Neural cell (in vitro differentiated cells): ENCODE measurements around the gene NKX2-8. TPM values are rescaled to one million over a fixed set of nuclear protein-coding genes. Genes with fewer than 3 reads are reported as not detected.

Source experiments
- H2AFZ ChIP-seq: fragments of 200-600, 300-800 bp; sonication (generic), shearing (Covaris generic); 2 replicates; pipeline ENCODE4 v1.6.0; 2014; ENCODE audit warnings: low read depth, mild to moderate bottlenecking, antibody characterized with exemption, low read length, moderate library complexity
- H3F3A ChIP-seq: fragments of 200-600 bp; shearing (Covaris generic); 2 replicates; pipeline ENCODE4 v1.6.1; 2016; ENCODE audit warnings: mild to moderate bottlenecking, moderate library complexity, mixed read lengths, antibody characterized with exemption, low read length; ENCODE audit not compliant: insufficient read depth, poor library complexity, severe bottlenecking
- H3K27ac ChIP-seq: fragments of 200-600, 300-800 bp; sonication (generic), shearing (Covaris generic); 2 replicates; pipeline ENCODE4 v1.5.1; 2014; ENCODE audit warnings: mild to moderate bottlenecking, low read length, moderate library complexity
- H3K27me3 ChIP-seq: fragments of 300-800, 200-600 bp; sonication (generic), shearing (Covaris generic); 2 replicates; pipeline ENCODE4 v1.6.0; 2014; ENCODE audit warnings: mild to moderate bottlenecking, low read depth, low read length, moderate library complexity; ENCODE audit not compliant: insufficient read depth
- H3K36me3 ChIP-seq: fragments of 300-800, 200-600 bp; sonication (generic), shearing (Covaris generic); 2 replicates; pipeline ENCODE4 v1.5.1; 2014; ENCODE audit warnings: mild to moderate bottlenecking, antibody characterized with exemption, low read length, moderate library complexity; ENCODE audit not compliant: insufficient read depth
- H3K4me2 ChIP-seq: fragments of 300-800, 200-600 bp; sonication (generic), shearing (Covaris generic); 2 replicates; pipeline ENCODE4 v1.6.0; 2014; ENCODE audit warnings: mild to moderate bottlenecking, low read length
- H3K4me3 ChIP-seq: fragments of 300-800, 200-600 bp; sonication (generic), shearing (Covaris generic); 2 replicates; pipeline ENCODE4 v1.5.1; 2014; ENCODE audit warnings: mild to moderate bottlenecking, low read length, moderate library complexity
- H3K79me2 ChIP-seq: fragments of 200-600 bp; shearing (Covaris generic); replicated peaks from 2 replicates; pipeline ENCODE4 v1.6.0; 2014; ENCODE audit warnings: mild to moderate bottlenecking, low read length, moderate library complexity; ENCODE audit not compliant: insufficient read depth
- H3K9ac ChIP-seq: fragments of 300-800, 200-600 bp; sonication (generic), shearing (Covaris generic); 2 replicates; pipeline ENCODE4 v1.6.1; 2016; ENCODE audit warnings: mild to moderate bottlenecking, low read length, mixed read lengths
- H3K9me2 ChIP-seq: fragments of 200-600 bp; shearing (Covaris generic); 2 replicates; pipeline ENCODE4 v1.6.1; 2016; ENCODE audit warnings: mild to moderate bottlenecking, low read length, mixed read lengths; ENCODE audit not compliant: insufficient read depth
- H3K9me3 ChIP-seq: fragments of 200-600, 300-800 bp; sonication (generic), shearing (Covaris generic); 2 replicates; pipeline ENCODE4 v1.6.1; 2016; ENCODE audit warnings: mild to moderate bottlenecking, mixed run types, low read length, moderate library complexity, mixed read lengths
- H4K20me1 ChIP-seq: fragments of 200-600 bp; shearing (Covaris generic); 2 replicates; pipeline ENCODE4 v1.6.1; 2016; ENCODE audit warnings: mild to moderate bottlenecking, mixed run types; ENCODE audit not compliant: insufficient read depth
- EP300 ChIP-seq: fragments of 450-650 bp; conservative IDR thresholded peaks from 2 replicates; pipeline ENCODE4 v1.6.1; 2014; ENCODE audit warnings: antibody characterized with exemption, mild to moderate bottlenecking, moderate library complexity; ENCODE audit not compliant: poor library complexity, severe bottlenecking
- EZH2 ChIP-seq: fragments of 200-600, 300-800 bp; shearing (Covaris generic), sonication (generic); IDR thresholded peaks from 2 replicates; pipeline ENCODE4 v1.6.1; 2014; ENCODE audit warnings: antibody characterized with exemption, low read length, borderline replicate concordance, mild to moderate bottlenecking; ENCODE audit not compliant: insufficient read depth, poor library complexity, severe bottlenecking
- MXI1 ChIP-seq: fragments of 450-650 bp; conservative IDR thresholded peaks from 2 replicates; pipeline ENCODE4 v1.6.1; 2014; ENCODE audit warnings: antibody characterized with exemption, mild to moderate bottlenecking; ENCODE audit not compliant: poor library complexity, severe bottlenecking
- POLR2AphosphoS5 ChIP-seq: IDR thresholded peaks from 2 replicates; pipeline ENCODE4 v1.6.1; 2012
- RAD21 ChIP-seq: fragments of 450-650 bp; conservative IDR thresholded peaks from 2 replicates; pipeline ENCODE4 v1.6.1; 2014; ENCODE audit warnings: antibody characterized with exemption, mild to moderate bottlenecking, moderate library complexity
- REST ChIP-seq: IDR thresholded peaks from 2 replicates; pipeline ENCODE4 v1.6.1; 2012; ENCODE audit warnings: borderline replicate concordance
- SMC3 ChIP-seq: fragments of 450-650 bp; conservative IDR thresholded peaks from 2 replicates; pipeline ENCODE4 v1.6.1; 2014; ENCODE audit warnings: antibody characterized with exemption, mild to moderate bottlenecking, moderate library complexity; ENCODE audit not compliant: poor library complexity
- TAF1 ChIP-seq: IDR thresholded peaks from 2 replicates; pipeline ENCODE4 v1.6.1; 2012; ENCODE audit warnings: low read depth
- polyA plus RNA-seq: library from polyadenylated mRNA; depleted of rRNA; stranded (reverse); fragments of >200 nt; gene quantifications from 2 replicates; pipeline ENCODE4 v1.2.3, GENCODE V29; 2014
- TF ChIP-seq, protein P1 (sequence below): fragments of 450-650 bp; IDR thresholded peaks from 2 replicates; pipeline ENCODE4 v1.5.1; 2014; ENCODE audit warnings: antibody characterized with exemption, mild to moderate bottlenecking, moderate library complexity; ENCODE audit not compliant: poor library complexity, severe bottlenecking

Gene NKX2-8
- polyA plus RNA-seq, 1 donor from 2014 or later, result not detected

DNA sequence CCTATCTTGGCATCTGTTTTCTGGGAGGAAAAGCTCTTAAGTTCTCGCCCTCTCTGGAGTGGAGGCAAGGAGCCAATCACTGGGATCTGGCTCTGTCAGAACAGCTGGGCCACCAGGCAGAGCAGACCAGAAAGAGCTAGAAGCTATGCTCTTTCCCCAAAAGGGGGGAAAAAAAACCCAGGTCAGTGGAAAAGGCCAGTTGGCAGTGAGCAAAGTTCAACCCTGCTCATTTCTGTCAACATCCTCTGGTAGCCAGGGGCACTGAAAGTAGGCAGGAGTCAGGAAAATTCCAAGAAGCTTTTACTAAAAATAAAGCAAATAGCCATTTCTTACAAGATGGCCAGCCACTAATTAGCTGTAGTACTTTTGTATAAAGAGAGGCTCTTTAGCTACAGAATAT, 42.6 kb upstream of the NKX2-8 start:
- Histone ChIP-seq H3K9me3 (no peaks in the 10 kb centered on the region), H4K20me1 (no peaks in the 10 kb centered on the region), H3K79me2 (no peaks in the 10 kb centered on the region), H3K9ac (no peak overlapping the region), H3K36me3 (no peaks in the 10 kb centered on the region), H2AFZ (no peak overlapping the region), H3K9me2 (no peaks in the 10 kb centered on the region), H3K27me3 (no peaks in the 10 kb centered on the region), H3K4me2 (no peak overlapping the region), H3F3A (no peaks in the 10 kb centered on the region), H3K4me3 (no peak overlapping the region), H3K27ac (no peak overlapping the region)
- TF ChIP-seq EZH2 (no peak), MXI1 (no peak), EP300 (no peak), TAF1 (no peak), REST (no peak), RAD21 (no peak), POLR2AphosphoS5 (no peak), SMC3 (no peak)
- TF ChIP-seq, protein P1, sequence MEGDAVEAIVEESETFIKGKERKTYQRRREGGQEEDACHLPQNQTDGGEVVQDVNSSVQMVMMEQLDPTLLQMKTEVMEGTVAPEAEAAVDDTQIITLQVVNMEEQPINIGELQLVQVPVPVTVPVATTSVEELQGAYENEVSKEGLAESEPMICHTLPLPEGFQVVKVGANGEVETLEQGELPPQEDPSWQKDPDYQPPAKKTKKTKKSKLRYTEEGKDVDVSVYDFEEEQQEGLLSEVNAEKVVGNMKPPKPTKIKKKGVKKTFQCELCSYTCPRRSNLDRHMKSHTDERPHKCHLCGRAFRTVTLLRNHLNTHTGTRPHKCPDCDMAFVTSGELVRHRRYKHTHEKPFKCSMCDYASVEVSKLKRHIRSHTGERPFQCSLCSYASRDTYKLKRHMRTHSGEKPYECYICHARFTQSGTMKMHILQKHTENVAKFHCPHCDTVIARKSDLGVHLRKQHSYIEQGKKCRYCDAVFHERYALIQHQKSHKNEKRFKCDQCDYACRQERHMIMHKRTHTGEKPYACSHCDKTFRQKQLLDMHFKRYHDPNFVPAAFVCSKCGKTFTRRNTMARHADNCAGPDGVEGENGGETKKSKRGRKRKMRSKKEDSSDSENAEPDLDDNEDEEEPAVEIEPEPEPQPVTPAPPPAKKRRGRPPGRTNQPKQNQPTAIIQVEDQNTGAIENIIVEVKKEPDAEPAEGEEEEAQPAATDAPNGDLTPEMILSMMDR, result no peak

- no peaks in the 10 kb centered on the region for H3K79me2 ChIP-seq
- no peaks in the 10 kb centered on the region for H4K20me1 ChIP-seq
- H3K36me3 ChIP-seq, result no peaks in the 10 kb centered on the region
- no peak overlapping the region for H3K27ac ChIP-seq
- no peak overlapping the region for H3K9ac ChIP-seq
- no peaks in the 10 kb centered on the region for H3F3A ChIP-seq
- TF ChIP-seq SMC3, result no peak
- TF ChIP-seq MXI1, result no peak
- no peak for TF ChIP-seq TAF1
- TF ChIP-seq REST, result no peak
- TF ChIP-seq, protein P1, result no peak
- no peak for TF ChIP-seq EP300
- TF ChIP-seq EZH2, result no peak
- no peak for TF ChIP-seq RAD21
- TF ChIP-seq POLR2AphosphoS5, result no peak
- H3K4me2 ChIP-seq, result no peak overlapping the region
- no peaks in the 10 kb centered on the region for H3K9me2 ChIP-seq
- H3K4me3 ChIP-seq, result no peak overlapping the region
- H2AFZ ChIP-seq, result no peak overlapping the region
- no peaks in the 10 kb centered on the region for H3K9me3 ChIP-seq
- H3K27me3 ChIP-seq, result no peaks in the 10 kb centered on the region
These were observed 37.4 kb upstream of the NKX2-8 start for GRCh38 chr14:36619853-36620252.
